IMR-90 (cell line): ENCODE measurements around the gene TWSG1. TPM values are rescaled to one million over a fixed set of nuclear protein-coding genes. Genes with fewer than 3 reads are reported as not detected.

Experiments
- ATAC-seq: fragments of 200-7000 bp; cut with Tn5 transposase; 2 replicates; pipeline ENCODE4 v1.9.1; 2020; ENCODE audit warnings: low read depth, mild to moderate bottlenecking, moderate library complexity
- BruUV-seq: library from RNA; stranded (reverse); fragments of 400-500 nt; replicated peaks from 2 replicates; lab custom pipeline; 2021; lab: Mats Ljungman, UMichigan
- CTCF ChIA-PET: fragments of 300-600 bp; formaldehyde crosslinking; extraction: SDS; loops from one replicate; lab custom pipeline; 2021; ENCODE audit warnings: antibody characterized with exemption; lab: Yijun Ruan, JAX
- POLR2A ChIA-PET: fragments of 300-600 bp; sonication (Branson Sonifier 250); formaldehyde crosslinking; loops from one replicate; lab custom pipeline; 2022; ENCODE audit warnings: antibody characterized with exemption; ENCODE audit not compliant: unreplicated experiment; lab: Charles Lee
- DNase-seq: peaks from one replicate; pipeline ENCODE4 v3.0.0; 2013
- H2AFZ ChIP-seq: replicated peaks from 2 replicates; pipeline ENCODE3; 2013; ENCODE audit warnings: low read length, mild to moderate bottlenecking; ENCODE audit not compliant: poor library complexity
- H2AK5ac ChIP-seq: 2 replicates; pipeline ENCODE4 v1.6.1; 2013; ENCODE audit warnings: low read depth, low read length, inconsistent platforms
- H2AK9ac ChIP-seq: replicated peaks from 2 replicates; pipeline ENCODE3; 2013; ENCODE audit warnings: mild to moderate bottlenecking, low read depth, low read length, moderate library complexity; ENCODE audit not compliant: poor library complexity
- H2BK120ac ChIP-seq: 2 replicates; pipeline ENCODE4 v1.6.1; 2013; ENCODE audit warnings: low read depth, low read length, inconsistent platforms
- H2BK15ac ChIP-seq: 3 replicates; pipeline ENCODE4 v1.6.1; 2013; ENCODE audit warnings: low read depth, low read length, inconsistent platforms
- H2BK20ac ChIP-seq: 2 replicates; pipeline ENCODE4 v1.6.1; 2013; ENCODE audit warnings: low read depth, mild to moderate bottlenecking, inconsistent platforms, low read length, moderate library complexity
- H2BK5ac ChIP-seq: 2 replicates; pipeline ENCODE4 v1.6.1; 2013; ENCODE audit warnings: mild to moderate bottlenecking, low read depth, low read length, inconsistent platforms; ENCODE audit not compliant: poor library complexity, severe bottlenecking
- H3K14ac ChIP-seq: replicated peaks from 2 replicates; pipeline ENCODE4 v1.6.1; 2013; ENCODE audit warnings: low read depth, low read length, inconsistent platforms
- H3K18ac ChIP-seq: 2 replicates; pipeline ENCODE4 v1.6.1; 2013; ENCODE audit warnings: low read depth, low read length, control low read depth
- H3K23ac ChIP-seq: 2 replicates; pipeline ENCODE4 v1.6.1; 2013; ENCODE audit warnings: low read depth, low read length, inconsistent platforms
- H3K27ac ChIP-seq: 2 replicates; pipeline ENCODE4 v1.5.1; 2013; ENCODE audit warnings: mild to moderate bottlenecking, control low read depth, low read length; ENCODE audit not compliant: insufficient read depth
- H3K27me3 ChIP-seq: 2 replicates; pipeline ENCODE4 v1.6.1; 2013; ENCODE audit warnings: low read length; ENCODE audit not compliant: control insufficient read depth, insufficient read depth
- H3K36me3 ChIP-seq: 2 replicates; pipeline ENCODE4 v1.6.1; 2013; ENCODE audit warnings: low read length, mixed read lengths; ENCODE audit not compliant: control insufficient read depth, insufficient read depth
- H3K4ac ChIP-seq: 2 replicates; pipeline ENCODE4 v1.6.1; 2013; ENCODE audit warnings: low read depth, low read length, inconsistent platforms
- H3K4me1 ChIP-seq: 2 replicates; pipeline ENCODE4 v1.6.1; 2013; ENCODE audit warnings: low read length, mixed read lengths; ENCODE audit not compliant: control insufficient read depth, insufficient read depth
- H3K4me2 ChIP-seq: 2 replicates; pipeline ENCODE4 v1.6.1; 2013; ENCODE audit warnings: low read depth, mild to moderate bottlenecking, control low read depth, low read length, moderate library complexity
- H3K4me3 ChIP-seq: 2 replicates; pipeline ENCODE4 v1.5.1; 2013; ENCODE audit warnings: low read depth, mild to moderate bottlenecking, control low read depth, low read length, moderate library complexity; ENCODE audit not compliant: insufficient read depth
- H3K56ac ChIP-seq: 2 replicates; pipeline ENCODE4 v1.6.1; 2013; ENCODE audit warnings: low read length, inconsistent platforms; ENCODE audit not compliant: insufficient read depth; ENCODE audit errors: extremely low read depth
- H3K79me1 ChIP-seq, 2 experiments: 2 replicates each; pipeline ENCODE4 v1.6.1; 2013; ENCODE audit warnings: low read length in 2 of 2, inconsistent platforms in 1 of 2, low read depth in 1 of 2
- H3K9ac ChIP-seq: 2 replicates; pipeline ENCODE4 v1.6.1; 2013; ENCODE audit warnings: low read depth, low read length, control low read depth
- H3K9me1 ChIP-seq: 2 replicates; pipeline ENCODE4 v1.6.1; 2013; ENCODE audit warnings: low read length, inconsistent platforms; ENCODE audit not compliant: insufficient read depth
- H3K9me3 ChIP-seq: 2 replicates; pipeline ENCODE4 v1.6.1; 2013; ENCODE audit warnings: low read length; ENCODE audit not compliant: control insufficient read depth, insufficient read depth
- H4K20me1 ChIP-seq: 2 replicates; pipeline ENCODE4 v1.6.1; 2013; ENCODE audit warnings: low read length, inconsistent platforms; ENCODE audit not compliant: insufficient read depth
- H4K5ac ChIP-seq: 2 replicates; pipeline ENCODE4 v1.6.1; 2013; ENCODE audit warnings: mild to moderate bottlenecking, low read depth, low read length, control low read depth
- H4K8ac ChIP-seq, 2 experiments: 2 replicates each; pipeline ENCODE4 v1.6.1; 2013; ENCODE audit warnings: low read depth in 2 of 2, low read length in 2 of 2, control low read depth in 1 of 2, inconsistent platforms in 1 of 2
- H4K91ac ChIP-seq: 2 replicates; pipeline ENCODE4 v1.6.1; 2013; ENCODE audit warnings: low read depth, low read length, inconsistent platforms; ENCODE audit not compliant: insufficient read depth
- BHLHE40 ChIP-seq: fragments of 150-350 bp; IDR thresholded peaks from 2 replicates; pipeline ENCODE4 v1.6.1; 2016; ENCODE audit warnings: mild to moderate bottlenecking, low read depth, low read length
- CEBPB ChIP-seq: IDR thresholded peaks from 2 replicates; pipeline ENCODE4 v1.6.1; 2012; ENCODE audit warnings: low read depth, low read length, improper control_type of control experiment
- CHD1 ChIP-seq: IDR thresholded peaks from 2 replicates; pipeline ENCODE4 v1.6.1; 2012; ENCODE audit warnings: low read depth, low read length, improper control_type of control experiment
- FOS ChIP-seq: fragments of 150-350 bp; IDR thresholded peaks from 2 replicates; pipeline ENCODE4 v1.6.1; 2016; ENCODE audit warnings: low read depth, low read length
- MAFK ChIP-seq: IDR thresholded peaks from 2 replicates; pipeline ENCODE4 v1.6.1; 2012; ENCODE audit warnings: low read depth, low read length, improper control_type of control experiment
- MAZ ChIP-seq: IDR thresholded peaks from 2 replicates; pipeline ENCODE4 v1.6.1; 2012; ENCODE audit warnings: low read depth, mild to moderate bottlenecking, low read length, improper control_type of control experiment, moderate library complexity, borderline replicate concordance
- MXI1 ChIP-seq: IDR thresholded peaks from 2 replicates; pipeline ENCODE4 v1.6.1; 2012; ENCODE audit warnings: low read depth, mild to moderate bottlenecking, low read length, moderate library complexity, borderline replicate concordance
- NFE2L2 ChIP-seq: fragments of 150-350 bp; IDR thresholded peaks from 2 replicates; pipeline ENCODE4 v1.6.1; 2016; ENCODE audit warnings: low read depth, mild to moderate bottlenecking, low read length
- POLR2A ChIP-seq: IDR thresholded peaks from 2 replicates; pipeline ENCODE4 v1.6.1; 2012; ENCODE audit warnings: mild to moderate bottlenecking, low read depth, low read length
- RAD21 ChIP-seq: IDR thresholded peaks from 2 replicates; pipeline ENCODE4 v1.6.1; 2012; ENCODE audit warnings: low read length, improper control_type of control experiment
- RCOR1 ChIP-seq: IDR thresholded peaks from 2 replicates; pipeline ENCODE4 v1.6.1; 2012; ENCODE audit warnings: mild to moderate bottlenecking, low read length, improper control_type of control experiment; ENCODE audit not compliant: insufficient replicate concordance
- RFX5 ChIP-seq: IDR thresholded peaks from 2 replicates; pipeline ENCODE4 v1.8.0; 2012; ENCODE audit warnings: low read depth, mild to moderate bottlenecking, low read length, moderate library complexity
- SMC3 ChIP-seq: fragments of 150-350 bp; IDR thresholded peaks from 2 replicates; pipeline ENCODE4 v1.6.1; 2016; ENCODE audit warnings: low read depth, mild to moderate bottlenecking, antibody characterized with exemption, low read length, moderate library complexity
- WGBS, 2 experiments: methylation state at CpG; one replicate each; pipeline versions ENCODE4 v1.1.5 to v1.1.7; 2013; ENCODE audit warnings: missing lambda C conversion rate in 2 of 2; ENCODE audit not compliant: insufficient read length in 1 of 2; ENCODE audit errors: extremely low coverage in 2 of 2; 5-methylcytosine and 5-hydroxymethylcytosine counted together
- dilution Hi-C: fragments of 300-500 bp; cut with HindIII; formaldehyde crosslinking; loops from one replicate; pipeline ENCODE4 v1.14.3; 2018; ENCODE audit warnings: low sequenced_read_pairs; ENCODE audit not compliant: unreplicated experiment
- in situ Hi-C: fragments of 300-500 bp; cut with MboI; formaldehyde crosslinking; loops from 3 replicates; pipeline ENCODE4 v1.14.3; 2019; ENCODE audit warnings: low sequenced_read_pairs, inconsistent platforms, mixed read lengths
- intact Hi-C: fragments of 100-400 bp; cut with micrococcal nuclease; formaldehyde crosslinking; loops from 2 replicates; pipeline ENCODE4 v1.10.0; 2022
- polyA plus RNA-seq, 3 experiments: library from polyadenylated mRNA; depleted of rRNA; stranded (reverse); fragments of >200 nt; gene quantifications; 2 replicates each; pipeline ENCODE4 v1.2.3, GENCODE V29; 2012; ENCODE audit warnings: low replicate concordance in 1 of 3
- total RNA-seq: library from RNA; depleted of rRNA; stranded (reverse); fragments of >200 nt; gene quantifications from 2 replicates; pipeline ENCODE4 v1.2.3, GENCODE V29; 2012
- TF ChIP-seq, protein P1 (sequence below): fragments of 150-350 bp; IDR thresholded peaks from 2 replicates; pipeline ENCODE4 v1.6.1; 2016; ENCODE audit warnings: low read depth, mild to moderate bottlenecking, low read length, moderate library complexity, borderline replicate concordance
- TF ChIP-seq, protein P2 (sequence below): conservative IDR thresholded peaks from 2 replicates; pipeline ENCODE4 v1.5.1; 2012; ENCODE audit warnings: mild to moderate bottlenecking, low read depth, low read length, improper control_type of control experiment
- TF ChIP-seq, protein P3 (sequence below): fragments of 150-350 bp; IDR thresholded peaks from 2 replicates; pipeline ENCODE4 v1.6.1; 2017; ENCODE audit warnings: mild to moderate bottlenecking, antibody characterized with exemption, low read length, low read depth

The TWSG1 gene
- total and polyA plus RNA-seq, 2 of the 4 experiments (the other 2 are of a cell fraction): 80.4 to 115 TPM

DNA sequence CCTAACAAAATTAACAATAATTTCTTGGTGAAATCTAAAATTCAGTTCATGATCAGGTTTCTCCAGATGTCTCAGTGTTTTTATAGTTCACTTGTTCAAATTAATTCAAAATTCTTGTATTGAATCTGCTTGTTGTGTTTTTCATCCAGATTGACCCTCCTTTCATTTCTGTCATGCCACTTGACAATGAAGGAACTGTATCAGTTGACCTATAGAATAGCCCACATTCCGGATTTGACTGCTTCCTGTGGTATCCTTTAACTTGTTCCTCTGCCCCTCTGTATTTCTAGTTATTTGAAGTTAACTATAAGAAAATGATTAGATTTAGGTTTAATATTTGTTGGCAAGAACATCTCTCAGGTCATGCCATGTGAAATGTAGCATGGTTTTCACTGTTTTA is 53.3 kb downstream of the TWSG1 start:
- no peak overlapping the region for H3K56ac ChIP-seq
- H4K5ac ChIP-seq: no peak overlapping the region
- ATAC-seq (no peak), DNase-seq (no peak)
- H3K9ac ChIP-seq: no peak overlapping the region
- H4K8ac ChIP-seq: no peak overlapping the region
- H3K27me3 ChIP-seq: no peaks in the 10 kb centered on the region
- H2AK5ac ChIP-seq: no peak overlapping the region
- H3K36me3 ChIP-seq: peaks cover 22% of the 10 kb centered on the region
- no peaks in the 10 kb centered on the region for H4K20me1 ChIP-seq
- H3K4ac ChIP-seq: no peak overlapping the region
- CTCF ChIA-PET: no interaction called here
- no peaks in the 10 kb centered on the region for H3K9me1 ChIP-seq
- dilution Hi-C loops: no loop called here
- TF ChIP-seq POLR2A (no peak), SMC3 (no peak), CEBPB (no peak), CHD1 (no peak), FOS (no peak), MXI1 (no peak), MAFK (no peak), RAD21 (no peak), MAZ (no peak), RFX5 (no peak), BHLHE40 (no peak), RCOR1 (no peak), NFE2L2 (no peak)
- TF ChIP-seq, protein P1, sequence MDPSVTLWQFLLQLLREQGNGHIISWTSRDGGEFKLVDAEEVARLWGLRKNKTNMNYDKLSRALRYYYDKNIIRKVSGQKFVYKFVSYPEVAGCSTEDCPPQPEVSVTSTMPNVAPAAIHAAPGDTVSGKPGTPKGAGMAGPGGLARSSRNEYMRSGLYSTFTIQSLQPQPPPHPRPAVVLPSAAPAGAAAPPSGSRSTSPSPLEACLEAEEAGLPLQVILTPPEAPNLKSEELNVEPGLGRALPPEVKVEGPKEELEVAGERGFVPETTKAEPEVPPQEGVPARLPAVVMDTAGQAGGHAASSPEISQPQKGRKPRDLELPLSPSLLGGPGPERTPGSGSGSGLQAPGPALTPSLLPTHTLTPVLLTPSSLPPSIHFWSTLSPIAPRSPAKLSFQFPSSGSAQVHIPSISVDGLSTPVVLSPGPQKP: no peak
- TF ChIP-seq, protein P2, sequence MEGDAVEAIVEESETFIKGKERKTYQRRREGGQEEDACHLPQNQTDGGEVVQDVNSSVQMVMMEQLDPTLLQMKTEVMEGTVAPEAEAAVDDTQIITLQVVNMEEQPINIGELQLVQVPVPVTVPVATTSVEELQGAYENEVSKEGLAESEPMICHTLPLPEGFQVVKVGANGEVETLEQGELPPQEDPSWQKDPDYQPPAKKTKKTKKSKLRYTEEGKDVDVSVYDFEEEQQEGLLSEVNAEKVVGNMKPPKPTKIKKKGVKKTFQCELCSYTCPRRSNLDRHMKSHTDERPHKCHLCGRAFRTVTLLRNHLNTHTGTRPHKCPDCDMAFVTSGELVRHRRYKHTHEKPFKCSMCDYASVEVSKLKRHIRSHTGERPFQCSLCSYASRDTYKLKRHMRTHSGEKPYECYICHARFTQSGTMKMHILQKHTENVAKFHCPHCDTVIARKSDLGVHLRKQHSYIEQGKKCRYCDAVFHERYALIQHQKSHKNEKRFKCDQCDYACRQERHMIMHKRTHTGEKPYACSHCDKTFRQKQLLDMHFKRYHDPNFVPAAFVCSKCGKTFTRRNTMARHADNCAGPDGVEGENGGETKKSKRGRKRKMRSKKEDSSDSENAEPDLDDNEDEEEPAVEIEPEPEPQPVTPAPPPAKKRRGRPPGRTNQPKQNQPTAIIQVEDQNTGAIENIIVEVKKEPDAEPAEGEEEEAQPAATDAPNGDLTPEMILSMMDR: no peak
- TF ChIP-seq, protein P3, sequence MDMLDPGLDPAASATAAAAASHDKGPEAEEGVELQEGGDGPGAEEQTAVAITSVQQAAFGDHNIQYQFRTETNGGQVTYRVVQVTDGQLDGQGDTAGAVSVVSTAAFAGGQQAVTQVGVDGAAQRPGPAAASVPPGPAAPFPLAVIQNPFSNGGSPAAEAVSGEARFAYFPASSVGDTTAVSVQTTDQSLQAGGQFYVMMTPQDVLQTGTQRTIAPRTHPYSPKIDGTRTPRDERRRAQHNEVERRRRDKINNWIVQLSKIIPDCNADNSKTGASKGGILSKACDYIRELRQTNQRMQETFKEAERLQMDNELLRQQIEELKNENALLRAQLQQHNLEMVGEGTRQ: no peak
- no peak overlapping the region for H4K91ac ChIP-seq
- H3K9me3 ChIP-seq: peaks cover 9% of the 10 kb centered on the region; the same call in 1 of the 2 replicates
- no CpG with 5 or more reads among the region's 1 CpG for WGBS, 2 experiments
- no peak overlapping the region for H2BK20ac ChIP-seq
- in situ Hi-C loops: no loop called here
- H2BK15ac ChIP-seq: no peak overlapping the region
- no peak overlapping the region for H2BK5ac ChIP-seq
- no peak overlapping the region for H3K27ac ChIP-seq
- no peak overlapping the region for H3K23ac ChIP-seq
- no peak overlapping the region for H2BK120ac ChIP-seq
- no peak overlapping the region for H3K14ac ChIP-seq
- H3K18ac ChIP-seq: no peak overlapping the region
- no peak overlapping the region for H3K4me2 ChIP-seq
- H2AFZ ChIP-seq: no peak overlapping the region
- POLR2A ChIA-PET: no interaction called here
- H3K4me3 ChIP-seq: no peak overlapping the region
- no peaks in the 10 kb centered on the region for H3K4me1 ChIP-seq
- H3K79me1 ChIP-seq: peaks cover 27 to 36% of the 10 kb centered on the region in 2 experiments
- no peak overlapping the region for H2AK9ac ChIP-seq
- intact Hi-C loops: no loop called here
- BruUV-seq: no TSS peak
